IgD-negative memory B cell (primary cell): ENCODE results near the gene EMILIN1. TPM values are rescaled to one million over a fixed set of nuclear protein-coding genes. Genes with fewer than 3 reads are reported as not detected.

Experiments
- H3K27ac Mint-ChIP-seq, 3 donors: one replicate each; pipeline ENCODE4 v1.8.0; 2020 to 2022; ENCODE audit warnings: mild to moderate bottlenecking in 3 of 3, mixed read lengths in 3 of 3, moderate library complexity in 1 of 3
- H3K27me3 Mint-ChIP-seq: one replicate; pipeline ENCODE4 v1.8.0; 2021; ENCODE audit warnings: mixed read lengths
- H3K36me3 Mint-ChIP-seq: one replicate; pipeline ENCODE4 v1.8.0; 2020; ENCODE audit warnings: mild to moderate bottlenecking, mixed read lengths
- H3K4me1 Mint-ChIP-seq, 3 donors: one replicate each; pipeline ENCODE4 v1.8.0; 2020 to 2022; ENCODE audit warnings: mixed read lengths in 3 of 3, mild to moderate bottlenecking in 1 of 3
- H3K4me3 Mint-ChIP-seq, 4 donors: one replicate each; pipeline ENCODE4 v1.8.0; 2020 to 2022; ENCODE audit warnings: mild to moderate bottlenecking in 4 of 4, mixed read lengths in 4 of 4, moderate library complexity in 3 of 4
- H3K9me3 Mint-ChIP-seq, 3 donors: one replicate each; pipeline ENCODE4 v1.8.0; 2020 to 2021; ENCODE audit warnings: mixed read lengths in 3 of 3, mild to moderate bottlenecking in 1 of 3
- polyA plus RNA-seq: library from polyadenylated mRNA; unstranded; fragments of 300-500 nt; fragmentation: Illumina TruSeq; gene quantifications from one replicate; pipeline ENCODE4 v1.2.3, GENCODE V29; 2021

The EMILIN1 gene
- polyA plus RNA-seq, 1 donor from 2014 or later, result 0.61 TPM

- Mint-ChIP-seq H3K27me3 (peaks cover 6% of the 10 kb centered on the region), H3K4me3 (peak overlapping the region; percentile 94 to 100 (median 97)), H3K36me3 (peaks cover 2% of the 10 kb centered on the region), H3K9me3 (peaks cover 0 to 7% (median 0%) of the 10 kb centered on the region in 3 donors), H3K27ac (peak overlapping the region; percentile 100), H3K4me1 (peaks cover 12 to 15% (median 15%) of the 10 kb centered on the region in 3 donors)
Measured at GRCh38 chr2:27049422-27050280, 28.8 kb upstream of the EMILIN1 start.

- Mint-ChIP-seq H3K4me1 (peaks cover 12 to 15% (median 15%) of the 10 kb centered on the region in 3 donors), H3K9me3 (peaks cover 0 to 7% (median 0%) of the 10 kb centered on the region in 3 donors), H3K27me3 (peaks cover 6% of the 10 kb centered on the region), H3K27ac (peak overlapping the region; percentile 100), H3K36me3 (peaks cover 2% of the 10 kb centered on the region), H3K4me3 (peak overlapping the region; percentile 94 to 100 (median 97))
Measured at GRCh38 chr2:27050281-27050995, 28.0 kb upstream of the EMILIN1 start.

DNA sequence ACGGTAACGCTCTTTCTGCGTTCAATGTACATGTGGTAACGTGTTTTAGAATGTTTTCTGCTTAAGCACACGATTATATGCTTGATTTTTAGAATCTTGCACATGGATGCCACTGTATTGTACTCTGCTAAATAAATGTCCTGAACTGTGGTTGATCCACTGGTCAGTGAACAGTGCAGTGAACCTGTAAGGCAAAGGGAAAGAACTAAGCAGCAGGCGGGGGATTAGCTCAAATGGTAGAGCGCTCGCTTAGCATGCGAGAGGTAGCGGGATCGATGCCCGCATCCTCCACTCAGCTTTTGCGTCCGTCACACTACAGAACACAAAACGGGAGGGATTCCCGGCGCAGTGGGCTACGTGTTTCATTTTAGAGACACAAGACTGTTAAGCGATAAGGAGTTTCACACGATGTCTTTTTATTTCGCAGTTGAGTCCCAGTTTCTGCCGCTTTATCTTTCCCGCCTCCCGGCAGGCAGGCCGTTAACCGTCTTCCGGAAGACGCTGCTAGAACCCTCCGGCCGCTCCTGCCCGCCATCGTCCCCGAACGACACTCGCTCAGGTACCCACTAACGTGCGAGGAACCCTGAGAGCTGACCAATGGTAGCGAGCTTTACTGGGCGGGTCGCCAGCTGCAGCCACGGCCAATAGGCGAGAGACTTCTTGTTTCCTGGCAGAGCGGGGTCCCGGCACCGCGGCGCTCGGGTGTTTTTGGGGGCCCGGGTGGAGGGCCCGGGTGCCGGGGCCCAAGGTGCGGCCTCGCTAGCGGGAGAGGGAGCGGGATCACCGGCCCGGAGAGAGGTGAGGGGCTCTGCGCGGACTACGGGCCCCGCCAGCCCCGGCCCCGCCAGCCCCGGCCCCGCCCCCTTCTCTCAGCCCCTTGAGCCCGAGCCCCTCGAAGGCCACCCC lies 27.2 kb upstream of the EMILIN1 start, which contains the start of gene AGBL5:
Gene AGBL5 (plus strand): TSS at position 673 of the 906 bp plus-strand sequence. CDS start 1,291 bp downstream, outside the sequence.
- Mint-ChIP-seq H3K4me1 (peaks cover 12 to 15% (median 15%) of the 10 kb centered on the region in 3 donors), H3K27ac (peak within 1 kb of the TSS; percentile 100), H3K4me3 (peak within 1 kb of the TSS; percentile 94 to 100 (median 97)), H3K9me3 (peaks cover 0 to 7% (median 0%) of the 10 kb centered on the region in 3 donors), H3K36me3 (peaks cover 2% of the 10 kb centered on the region), H3K27me3 (peaks cover 6% of the 10 kb centered on the region)

- Mint-ChIP-seq H3K36me3 (peaks cover 2% of the 10 kb centered on the region), H3K27ac (peak overlapping the region; percentile 92 to 100 (median 100)), H3K4me3 (peak overlapping the region; percentile 94 to 100 (median 94)), H3K4me1 (peaks cover 12 to 15% (median 15%) of the 10 kb centered on the region in 3 donors), H3K9me3 (peaks cover 0 to 7% (median 0%) of the 10 kb centered on the region in 3 donors), H3K27me3 (peaks cover 6% of the 10 kb centered on the region)
Measured at GRCh38 chr2:27051902-27052645, 26.3 kb upstream of the EMILIN1 start.

GRCh38 chr2:27053321-27053720 lies 25.1 kb upstream of the EMILIN1 start:
- Mint-ChIP-seq H3K4me1 (peaks cover 12 to 13% (median 13%) of the 10 kb centered on the region in 3 donors), H3K27ac (peak overlapping the region in 1 of 3 donors; percentile 100), H3K9me3 (peaks cover 0 to 7% (median 0%) of the 10 kb centered on the region in 3 donors), H3K27me3 (peaks cover 6% of the 10 kb centered on the region), H3K36me3 (peaks cover 2% of the 10 kb centered on the region), H3K4me3 (peak overlapping the region; percentile 6 to 95 (median 64))

GRCh38 chr2:27053776-27054175 lies 24.6 kb upstream of the EMILIN1 start:
- peaks cover 12 to 16% (median 13%) of the 10 kb centered on the region in 3 donors for H3K4me1 Mint-ChIP-seq
- peak overlapping the region in 3 of 4 donors; percentile 67 to 95 (median 75) for H3K4me3 Mint-ChIP-seq
- peaks cover 0 to 7% (median 0%) of the 10 kb centered on the region in 3 donors for H3K9me3 Mint-ChIP-seq
- H3K27me3 Mint-ChIP-seq, result peaks cover 6% of the 10 kb centered on the region
- peak overlapping the region in 2 of 3 donors; percentile 3 to 100 for H3K27ac Mint-ChIP-seq
- peaks cover 2% of the 10 kb centered on the region for H3K36me3 Mint-ChIP-seq

GRCh38 chr2:27054721-27055120 lies 23.7 kb upstream of the EMILIN1 start:
- Mint-ChIP-seq H3K27me3 (peaks cover 6% of the 10 kb centered on the region), H3K4me1 (peaks cover 10 to 12% (median 11%) of the 10 kb centered on the region in 3 donors), H3K27ac (peak overlapping the region in 2 of 3 donors; percentile 3 to 100), H3K4me3 (peak overlapping the region in 3 of 4 donors; percentile 12 to 95 (median 38)), H3K36me3 (peaks cover 2% of the 10 kb centered on the region), H3K9me3 (peaks cover 0 to 7% (median 0%) of the 10 kb centered on the region in 3 donors)

DNA sequence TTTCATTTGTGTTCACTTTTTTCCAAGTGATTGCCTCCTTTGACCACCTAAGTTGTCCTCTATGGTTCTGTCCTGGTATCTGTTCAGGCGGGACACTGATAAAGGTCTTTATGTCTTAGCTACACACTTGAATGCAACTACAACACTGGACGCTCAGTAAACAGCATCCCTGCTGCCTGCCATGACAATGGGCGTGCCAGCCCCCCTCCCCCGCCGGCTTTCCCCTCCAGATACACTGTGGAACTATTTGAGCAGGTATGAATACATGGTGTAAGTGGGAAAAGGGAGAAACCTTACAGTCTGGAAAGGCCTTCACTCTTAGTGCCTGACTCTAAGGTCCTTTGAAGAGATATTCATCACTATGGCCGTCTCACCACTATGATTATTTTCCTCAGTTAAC lies 21.2 kb upstream of the EMILIN1 start:
- Mint-ChIP-seq H3K9me3 (no peaks in the 10 kb centered on the region), H3K27me3 (no peaks in the 10 kb centered on the region), H3K36me3 (no peaks in the 10 kb centered on the region), H3K27ac (peak overlapping the region in 1 of 3 donors; percentile 59), H3K4me3 (peak overlapping the region in 1 of 4 donors; percentile 23), H3K4me1 (peaks cover 0 to 7% (median 3%) of the 10 kb centered on the region in 3 donors)

GRCh38 chr2:27058210-27058609 lies 20.2 kb upstream of the EMILIN1 start:
- Mint-ChIP-seq H3K9me3 (no peaks in the 10 kb centered on the region), H3K4me1 (peaks cover 3 to 6% (median 4%) of the 10 kb centered on the region in 3 donors), H3K27me3 (no peaks in the 10 kb centered on the region), H3K27ac (no peak overlapping the region), H3K36me3 (no peaks in the 10 kb centered on the region), H3K4me3 (no peak overlapping the region)

DNA sequence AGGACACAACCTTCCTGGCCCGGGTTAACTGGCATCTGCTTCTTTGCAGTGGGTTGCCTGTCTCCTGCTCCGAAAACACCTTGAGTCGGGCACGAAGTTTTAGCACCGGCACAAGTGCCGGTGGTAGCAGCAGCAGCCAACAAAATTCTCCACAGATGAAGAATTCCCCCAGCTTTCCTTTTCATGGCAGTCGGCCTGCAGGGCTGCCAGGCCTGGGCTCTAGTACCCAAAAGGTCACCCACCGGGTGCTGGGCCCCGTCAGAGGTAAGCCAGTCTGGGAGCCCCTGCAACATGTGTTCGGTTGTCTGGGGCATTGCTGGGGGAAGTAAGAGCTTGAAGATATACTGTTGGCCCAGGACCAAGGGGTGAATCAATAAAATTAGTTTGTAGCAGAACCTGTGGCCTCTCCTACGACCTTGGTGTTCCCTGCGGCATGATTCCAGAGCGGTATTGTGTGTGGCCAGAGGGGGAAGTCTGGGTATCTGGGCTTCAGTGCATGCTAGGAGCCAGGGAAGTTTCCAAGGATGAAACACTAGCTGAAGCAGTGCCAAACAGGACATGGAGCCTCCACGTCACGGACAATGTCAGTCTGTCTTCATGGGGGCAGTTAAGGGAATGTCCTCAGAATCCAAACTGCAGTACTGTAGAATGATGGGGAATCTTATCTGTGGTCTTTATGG lies 19.1 kb upstream of the EMILIN1 start:
- no peak overlapping the region for H3K27ac Mint-ChIP-seq
- H3K9me3 Mint-ChIP-seq, result no peaks in the 10 kb centered on the region

GRCh38 chr2:27060323-27060722 lies 18.1 kb upstream of the EMILIN1 start:
- no peaks in the 10 kb centered on the region for H3K27me3 Mint-ChIP-seq
- peaks cover 4 to 5% (median 5%) of the 10 kb centered on the region in 3 donors for H3K4me1 Mint-ChIP-seq
- H3K27ac Mint-ChIP-seq, result no peak overlapping the region
- H3K9me3 Mint-ChIP-seq, result no peaks in the 10 kb centered on the region
- H3K4me3 Mint-ChIP-seq, result no peak overlapping the region
- no peaks in the 10 kb centered on the region for H3K36me3 Mint-ChIP-seq

More for the DNA sequence above, 19.1 kb upstream of the EMILIN1 start:
- H3K4me1 Mint-ChIP-seq, result peaks cover 3 to 5% (median 4%) of the 10 kb centered on the region in 3 donors
- H3K27me3 Mint-ChIP-seq, result no peaks in the 10 kb centered on the region
- no peak overlapping the region for H3K4me3 Mint-ChIP-seq
- H3K36me3 Mint-ChIP-seq, result no peaks in the 10 kb centered on the region

DNA sequence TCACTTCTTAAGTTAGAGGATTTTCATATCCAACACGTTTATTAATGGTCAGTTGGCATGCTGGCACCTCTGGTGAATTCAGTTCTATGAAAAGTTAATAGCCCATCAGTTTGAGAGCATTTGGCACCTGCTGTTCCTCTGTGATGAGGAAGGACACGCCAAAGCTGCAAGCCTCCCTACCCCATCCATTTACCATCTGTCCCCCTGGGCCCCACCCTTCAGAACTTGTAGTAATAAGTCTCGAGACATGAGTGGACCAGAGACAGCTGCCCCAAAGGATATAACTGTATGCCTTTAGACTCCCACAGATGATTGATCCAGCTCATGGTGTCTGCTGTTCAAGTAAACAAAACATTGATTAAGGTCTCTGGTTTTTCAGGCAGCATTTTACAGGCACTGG lies 13.3 kb upstream of the EMILIN1 start:
- no peaks in the 10 kb centered on the region for H3K9me3 Mint-ChIP-seq
- peak overlapping the region in 1 of 4 donors; percentile 8 for H3K4me3 Mint-ChIP-seq
- no peak overlapping the region for H3K27ac Mint-ChIP-seq
- no peaks in the 10 kb centered on the region for H3K27me3 Mint-ChIP-seq
- peaks cover 4 to 30% (median 18%) of the 10 kb centered on the region in 3 donors for H3K4me1 Mint-ChIP-seq
- H3K36me3 Mint-ChIP-seq, result peaks cover 1% of the 10 kb centered on the region

DNA sequence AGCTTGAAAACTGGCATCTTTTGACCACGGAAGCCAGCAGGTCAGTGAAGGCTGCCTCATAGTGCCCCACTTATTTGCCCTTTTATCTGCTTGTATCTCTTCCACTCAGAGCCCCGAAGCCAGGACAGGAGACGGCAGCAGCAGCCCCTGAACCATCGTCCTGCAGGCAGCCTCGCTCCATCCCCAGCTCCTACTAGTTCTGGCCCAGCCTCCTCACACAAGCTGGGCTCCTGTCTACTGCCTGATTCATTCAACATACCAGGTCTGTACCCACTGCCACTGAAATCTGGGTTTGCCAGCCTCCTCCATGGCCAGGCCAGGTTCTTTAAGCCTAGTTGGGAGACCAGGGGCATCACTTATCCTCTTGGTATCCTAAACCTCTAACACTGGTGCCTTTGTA lies 11.0 kb upstream of the EMILIN1 start:
- Mint-ChIP-seq H3K4me1 (peaks cover 12 to 40% (median 21%) of the 10 kb centered on the region in 3 donors), H3K27me3 (no peaks in the 10 kb centered on the region), H3K36me3 (peaks cover 1% of the 10 kb centered on the region), H3K4me3 (peak overlapping the region in 1 of 4 donors; percentile 35), H3K27ac (peak overlapping the region in 1 of 3 donors; percentile 76), H3K9me3 (no peaks in the 10 kb centered on the region)
